ENCODE measurements around the gene DTL.
A peak's percentile ranks its signal among the peaks of the same experiment; 100 is the strongest.

The DTL gene

DNA sequence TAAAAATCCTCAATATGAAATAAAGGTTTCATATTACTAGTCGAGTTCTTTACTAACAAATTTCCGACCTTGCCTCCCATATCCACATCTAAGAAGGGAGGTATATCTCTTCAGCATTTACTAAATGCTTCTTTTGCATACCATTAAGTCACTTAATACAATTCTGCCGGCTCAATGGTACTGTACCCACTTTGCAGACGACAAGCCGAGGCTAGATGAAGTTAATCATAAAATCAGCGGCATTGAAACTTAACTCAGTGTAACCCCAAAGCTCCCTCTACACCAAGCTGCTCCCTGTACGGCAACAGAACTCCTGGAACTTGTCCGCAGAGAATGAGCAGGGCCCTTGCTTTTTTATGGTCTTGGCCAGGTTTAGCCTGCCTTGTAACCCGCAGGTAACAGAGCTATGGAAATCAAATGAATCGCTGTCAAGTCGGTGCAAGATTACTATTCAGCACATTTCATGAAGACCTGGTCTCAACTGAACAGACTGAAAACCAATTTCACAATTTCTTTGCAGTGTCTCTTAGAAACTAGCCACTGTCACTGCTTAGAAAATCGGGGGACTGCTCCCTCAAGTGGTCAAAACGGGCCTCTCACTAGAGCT, 929 bp upstream of the DTL start:
- DNase-seq (ENCODE audit: extremely low spot score) = no peak
- POLR2A ChIA-PET = interaction anchor here (0.6 to 2.2 kb wide), 19 partner anchors 8 to 456 kb away, joined by 3 to 19 read pairs (median 6); partner anchors contain the start of genes NEK2 and SLC30A1
- TF ChIP-seq CTBP1 (IDR thresholded peaks at IDR 0.05; ENCODE audit: borderline replicate concordance) = no peak

DNA sequence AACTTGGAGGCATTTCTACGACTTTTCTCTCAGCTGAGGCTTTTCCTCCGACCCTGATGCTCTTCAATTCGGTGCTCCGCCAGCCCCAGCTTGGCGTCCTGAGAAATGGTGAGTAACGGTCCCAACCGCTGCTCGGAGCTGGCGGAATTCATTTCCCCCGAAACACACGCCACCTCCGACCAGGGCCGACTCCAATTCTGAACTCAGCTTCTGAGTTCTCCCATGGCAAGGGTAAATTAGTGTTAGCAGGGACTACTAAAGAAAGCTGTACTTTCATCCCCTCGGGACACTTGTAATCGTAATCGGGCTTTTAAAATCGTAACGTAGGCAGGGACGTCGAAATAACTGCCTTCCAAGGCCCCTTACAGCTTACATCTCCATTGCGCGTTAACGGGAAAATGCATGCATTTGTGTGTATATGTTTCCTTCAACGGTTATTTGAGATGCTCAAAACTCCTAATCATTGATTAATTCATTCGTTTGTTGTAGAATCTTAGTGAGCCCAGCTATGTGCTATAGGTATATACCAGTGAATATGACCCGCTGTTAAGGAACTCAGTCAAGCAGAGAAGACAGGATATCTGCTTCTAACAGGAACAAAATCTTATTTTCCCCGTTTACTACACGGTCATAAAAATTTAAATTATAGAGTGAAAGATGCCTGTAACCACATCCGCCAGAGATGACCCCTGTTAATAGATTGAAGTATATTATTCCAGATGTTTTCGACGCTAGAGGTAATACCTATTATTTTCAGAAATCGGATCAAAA, 472 bp downstream of the DTL start:
- POLR2A ChIA-PET = interaction anchor here (0.6 to 2.2 kb wide), 38 partner anchors 9 to 978 kb away, joined by 3 to 19 read pairs (median 4); partner anchors contain the start of genes NEK2 and SLC30A1
- TF ChIP-seq FOXM1 (IDR thresholded peaks at IDR 0.05; ENCODE audit: borderline replicate concordance) (no peak), L3MBTL2 (conservative IDR thresholded peaks at IDR 0.05) (peak; percentile 76)
- no peak for DNase-seq (ENCODE audit: extremely low spot score)
- CTCF ChIA-PET = interaction anchor here (0.7 to 2.1 kb wide), 20 partner anchors 9 to 420 kb away, joined by 3 to 13 read pairs (median 6); partner anchors contain the start of gene NEK2

More for the DNA sequence above, 929 bp upstream of the DTL start:
- CTCF ChIA-PET = interaction anchor here (0.6 to 2.1 kb wide), 22 partner anchors 8 to 519 kb away, joined by 3 to 13 read pairs (median 6); partner anchors contain the start of gene NEK2

DNA sequence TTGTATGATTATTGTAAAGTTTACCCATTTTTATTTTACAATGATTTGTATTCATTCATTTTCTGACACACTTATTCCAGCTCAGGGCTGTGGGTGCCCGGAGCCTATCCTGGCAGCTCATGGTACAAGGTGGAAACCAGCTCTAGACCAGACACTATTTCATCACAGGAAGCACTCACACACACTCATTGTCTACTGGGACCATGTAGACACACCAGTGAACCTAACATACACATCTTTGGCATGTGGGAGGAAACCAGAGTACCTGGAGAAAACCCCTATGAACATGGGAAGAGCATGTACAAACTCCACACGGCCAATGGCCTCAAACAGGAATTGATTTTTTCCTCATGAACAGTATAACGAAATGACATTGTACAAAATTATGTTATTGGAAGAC, 2.4 kb downstream of the DTL start:
- POLR2A ChIA-PET = interaction anchor here (0.6 kb wide), 1 partner anchor 10 kb away, joined by 3 read pairs; no protein-coding TSS in a partner anchor
- TF ChIP-seq FOXM1 (IDR thresholded peaks at IDR 0.05; ENCODE audit: borderline replicate concordance) (no peak), ARNT (IDR thresholded peaks at IDR 0.05) (no peak), ZNF384 (IDR thresholded peaks at IDR 0.05) (no peak), NFRKB (IDR thresholded peaks at IDR 0.05) (no peak), HDGF (IDR thresholded peaks at IDR 0.05; ENCODE audit: borderline replicate concordance) (no peak), SP1 (IDR thresholded peaks at IDR 0.05) (no peak), SUZ12 (IDR thresholded peaks at IDR 0.05) (no peak), TARDBP (IDR thresholded peaks at IDR 0.05) (no peak), FOXK2 (IDR thresholded peaks at IDR 0.05) (no peak), FOXA1 (IDR thresholded peaks at IDR 0.05) (no peak), BHLHE40 (IDR thresholded peaks at IDR 0.05; ENCODE audit: borderline replicate concordance) (no peak), LEF1 (IDR thresholded peaks at IDR 0.05; ENCODE audit: borderline replicate concordance) (no peak), CTBP1 (IDR thresholded peaks at IDR 0.05; ENCODE audit: borderline replicate concordance) (no peak), L3MBTL2 (conservative IDR thresholded peaks at IDR 0.05) (no peak), ELF4 (IDR thresholded peaks at IDR 0.05) (no peak)
- TF ChIP-seq, protein P1, sequence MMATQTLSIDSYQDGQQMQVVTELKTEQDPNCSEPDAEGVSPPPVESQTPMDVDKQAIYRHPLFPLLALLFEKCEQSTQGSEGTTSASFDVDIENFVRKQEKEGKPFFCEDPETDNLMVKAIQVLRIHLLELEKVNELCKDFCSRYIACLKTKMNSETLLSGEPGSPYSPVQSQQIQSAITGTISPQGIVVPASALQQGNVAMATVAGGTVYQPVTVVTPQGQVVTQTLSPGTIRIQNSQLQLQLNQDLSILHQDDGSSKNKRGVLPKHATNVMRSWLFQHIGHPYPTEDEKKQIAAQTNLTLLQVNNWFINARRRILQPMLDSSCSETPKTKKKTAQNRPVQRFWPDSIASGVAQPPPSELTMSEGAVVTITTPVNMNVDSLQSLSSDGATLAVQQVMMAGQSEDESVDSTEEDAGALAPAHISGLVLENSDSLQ (IDR thresholded peaks at IDR 0.05) = no peak
- CTCF ChIA-PET = no interaction called here
- DNase-seq (ENCODE audit: extremely low spot score) = no peak

- TF ChIP-seq CTBP1 (IDR thresholded peaks at IDR 0.05; ENCODE audit: borderline replicate concordance) (no peak), NFRKB (IDR thresholded peaks at IDR 0.05) (no peak), HDGF (IDR thresholded peaks at IDR 0.05; ENCODE audit: borderline replicate concordance) (no peak), LEF1 (IDR thresholded peaks at IDR 0.05; ENCODE audit: borderline replicate concordance) (no peak), L3MBTL2 (conservative IDR thresholded peaks at IDR 0.05) (no peak), FOXA1 (IDR thresholded peaks at IDR 0.05) (no peak)
- ChIA-PET CTCF (no interaction called here), POLR2A (no interaction called here)
- no peak for DNase-seq (ENCODE audit: extremely low spot score)
Observed at GRCh38 chr1:212039622-212040021, 4.1 kb downstream of the DTL start.

DNA sequence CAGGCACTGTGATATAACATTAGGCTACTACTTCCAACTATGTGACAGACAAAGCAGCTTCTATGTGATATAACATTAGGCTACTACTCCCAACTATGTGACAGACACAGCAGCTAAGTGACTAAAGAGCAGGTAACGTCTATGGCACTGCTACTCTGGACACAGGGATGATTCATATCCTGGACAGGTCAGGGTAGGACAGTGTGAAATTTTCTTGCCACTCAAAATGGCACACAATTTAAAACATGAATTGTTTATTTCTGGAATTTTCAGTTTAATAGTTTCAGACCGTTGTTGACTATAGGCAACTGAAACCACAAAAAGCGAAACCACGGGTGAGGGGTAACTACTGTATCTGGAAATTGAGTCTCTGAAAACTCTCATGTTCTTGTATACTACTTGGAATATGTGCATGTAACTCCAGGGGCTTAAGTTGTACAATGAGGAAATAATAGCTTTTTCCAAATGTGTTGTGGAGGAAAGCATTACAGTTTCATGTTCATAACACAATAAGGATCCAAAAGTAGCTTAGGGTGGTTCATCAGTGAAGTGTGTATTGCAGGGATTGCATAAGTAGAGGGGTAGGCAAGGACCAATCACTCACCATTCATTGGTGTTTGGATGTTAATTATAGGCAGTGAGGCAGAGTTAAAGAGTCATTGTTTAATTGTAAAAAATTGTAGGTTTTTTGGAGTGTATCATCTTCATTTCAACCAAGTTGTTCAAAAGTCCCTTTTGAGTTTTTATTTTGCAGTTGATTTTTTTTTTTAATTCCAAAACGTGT, 5.3 kb downstream of the DTL start:
- POLR2A ChIA-PET = no interaction called here
- CTCF ChIA-PET = no interaction called here
- no peak for DNase-seq (ENCODE audit: extremely low spot score)
- no peak for TF ChIP-seq LEF1 (IDR thresholded peaks at IDR 0.05; ENCODE audit: borderline replicate concordance)
- no peak for TF ChIP-seq SUZ12 (IDR thresholded peaks at IDR 0.05)
- TF ChIP-seq FOXA1 (IDR thresholded peaks at IDR 0.05) = no peak
- no peak for TF ChIP-seq ELF4 (IDR thresholded peaks at IDR 0.05)
- TF ChIP-seq ARNT (IDR thresholded peaks at IDR 0.05) = no peak

- ChIA-PET CTCF (no interaction called here), POLR2A (no interaction called here)
- TF ChIP-seq ARNT (IDR thresholded peaks at IDR 0.05) (no peak), NFRKB (IDR thresholded peaks at IDR 0.05) (no peak), SUZ12 (IDR thresholded peaks at IDR 0.05) (no peak), ZNF384 (IDR thresholded peaks at IDR 0.05) (no peak), BHLHE40 (IDR thresholded peaks at IDR 0.05; ENCODE audit: borderline replicate concordance) (no peak), FOXK2 (IDR thresholded peaks at IDR 0.05) (no peak), L3MBTL2 (conservative IDR thresholded peaks at IDR 0.05) (no peak), HDGF (IDR thresholded peaks at IDR 0.05; ENCODE audit: borderline replicate concordance) (no peak), CTBP1 (IDR thresholded peaks at IDR 0.05; ENCODE audit: borderline replicate concordance) (no peak), ELF4 (IDR thresholded peaks at IDR 0.05) (no peak), FOXM1 (IDR thresholded peaks at IDR 0.05; ENCODE audit: borderline replicate concordance) (no peak), TARDBP (IDR thresholded peaks at IDR 0.05) (no peak), LEF1 (IDR thresholded peaks at IDR 0.05; ENCODE audit: borderline replicate concordance) (no peak), FOXA1 (IDR thresholded peaks at IDR 0.05) (no peak), SP1 (IDR thresholded peaks at IDR 0.05) (no peak)
- TF ChIP-seq, protein P1 (IDR thresholded peaks at IDR 0.05) = no peak
- no peak for DNase-seq (ENCODE audit: extremely low spot score)
Observed at GRCh38 chr1:212042436-212042835, 6.9 kb downstream of the DTL start.

All from HEK293T (cell line).